ENCODE measurements around the gene TSPAN32.

Gene TSPAN32

DNA sequence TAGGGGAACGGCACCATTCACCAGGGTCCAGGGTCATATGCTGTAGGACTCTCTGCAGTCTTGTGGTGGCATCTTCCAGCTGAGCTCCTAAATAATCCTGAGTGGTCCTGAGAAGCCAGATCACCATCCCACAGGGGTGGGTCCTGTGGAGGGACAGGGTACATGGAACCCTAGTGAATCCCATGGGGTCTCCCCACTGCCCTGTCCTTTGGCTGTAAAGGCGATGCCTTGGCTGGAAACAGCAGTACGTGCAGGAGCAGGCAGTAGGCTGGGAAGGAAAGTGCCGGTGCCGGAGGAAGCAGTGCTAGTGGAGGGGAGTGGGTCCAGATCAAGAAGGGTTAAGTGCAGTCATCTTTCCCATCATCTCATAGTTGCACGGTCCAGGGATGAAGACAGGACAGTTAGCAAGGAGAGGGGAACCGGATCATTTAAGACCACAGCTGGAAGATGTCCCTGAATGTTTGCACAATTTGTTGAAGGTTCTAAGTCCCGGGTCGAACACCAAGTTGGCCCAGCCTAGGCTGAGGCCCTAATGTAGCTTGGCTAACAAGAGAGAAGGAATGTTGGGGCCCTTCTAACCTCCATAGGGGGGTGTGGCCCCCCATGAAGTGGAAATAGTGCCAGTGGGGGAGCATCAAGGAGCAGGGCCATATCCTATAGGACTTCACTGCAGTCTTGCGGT, 18.1 kb downstream of the TSPAN32 start:
- no peaks in the 10 kb centered on the region for H3K4me1 ChIP-seq (ENCODE audit: insufficient read depth, low read length)
- no peak overlapping the region for H3K4me2 ChIP-seq (ENCODE audit: insufficient read depth, low read length)
- H3K79me2 ChIP-seq (ENCODE audit: insufficient read depth, low read length): no peaks in the 10 kb centered on the region
- H3K36me3 ChIP-seq (ENCODE audit: insufficient read depth, low read length): no peaks in the 10 kb centered on the region
- H3K4me3 ChIP-seq (ENCODE audit: low read depth in 1 of 2, low read length in 2 of 2): no peak overlapping the region
- no peaks in the 10 kb centered on the region for H3K27me3 ChIP-seq (ENCODE audit: insufficient read depth, low read length, poor library complexity)
- H2AFZ ChIP-seq (ENCODE audit: low read depth, low read length): no peak overlapping the region
- ATAC-seq (ENCODE audit: insufficient read depth, low read depth) (no peak), DNase-seq (no peak)
- no peak for TF ChIP-seq EZH2 (IDR thresholded peaks at IDR 0.05; ENCODE audit: borderline replicate concordance, low read depth, low read length, severe bottlenecking)
- TF ChIP-seq, protein P1, sequence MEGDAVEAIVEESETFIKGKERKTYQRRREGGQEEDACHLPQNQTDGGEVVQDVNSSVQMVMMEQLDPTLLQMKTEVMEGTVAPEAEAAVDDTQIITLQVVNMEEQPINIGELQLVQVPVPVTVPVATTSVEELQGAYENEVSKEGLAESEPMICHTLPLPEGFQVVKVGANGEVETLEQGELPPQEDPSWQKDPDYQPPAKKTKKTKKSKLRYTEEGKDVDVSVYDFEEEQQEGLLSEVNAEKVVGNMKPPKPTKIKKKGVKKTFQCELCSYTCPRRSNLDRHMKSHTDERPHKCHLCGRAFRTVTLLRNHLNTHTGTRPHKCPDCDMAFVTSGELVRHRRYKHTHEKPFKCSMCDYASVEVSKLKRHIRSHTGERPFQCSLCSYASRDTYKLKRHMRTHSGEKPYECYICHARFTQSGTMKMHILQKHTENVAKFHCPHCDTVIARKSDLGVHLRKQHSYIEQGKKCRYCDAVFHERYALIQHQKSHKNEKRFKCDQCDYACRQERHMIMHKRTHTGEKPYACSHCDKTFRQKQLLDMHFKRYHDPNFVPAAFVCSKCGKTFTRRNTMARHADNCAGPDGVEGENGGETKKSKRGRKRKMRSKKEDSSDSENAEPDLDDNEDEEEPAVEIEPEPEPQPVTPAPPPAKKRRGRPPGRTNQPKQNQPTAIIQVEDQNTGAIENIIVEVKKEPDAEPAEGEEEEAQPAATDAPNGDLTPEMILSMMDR (IDR thresholded peaks at IDR 0.05; ENCODE audit: borderline replicate concordance, extremely low read depth, low read length, poor library complexity, severe bottlenecking): no peak
- no peaks in the 10 kb centered on the region for H4K20me1 ChIP-seq (ENCODE audit: insufficient read depth, low read length)
- no peak overlapping the region for H3K9ac ChIP-seq (ENCODE audit: low read depth, low read length)
- H3K9me3 ChIP-seq (ENCODE audit: insufficient read depth, low read length, severe bottlenecking): no peaks in the 10 kb centered on the region
- H3K27ac ChIP-seq (ENCODE audit: low read length): no peak overlapping the region

DNA sequence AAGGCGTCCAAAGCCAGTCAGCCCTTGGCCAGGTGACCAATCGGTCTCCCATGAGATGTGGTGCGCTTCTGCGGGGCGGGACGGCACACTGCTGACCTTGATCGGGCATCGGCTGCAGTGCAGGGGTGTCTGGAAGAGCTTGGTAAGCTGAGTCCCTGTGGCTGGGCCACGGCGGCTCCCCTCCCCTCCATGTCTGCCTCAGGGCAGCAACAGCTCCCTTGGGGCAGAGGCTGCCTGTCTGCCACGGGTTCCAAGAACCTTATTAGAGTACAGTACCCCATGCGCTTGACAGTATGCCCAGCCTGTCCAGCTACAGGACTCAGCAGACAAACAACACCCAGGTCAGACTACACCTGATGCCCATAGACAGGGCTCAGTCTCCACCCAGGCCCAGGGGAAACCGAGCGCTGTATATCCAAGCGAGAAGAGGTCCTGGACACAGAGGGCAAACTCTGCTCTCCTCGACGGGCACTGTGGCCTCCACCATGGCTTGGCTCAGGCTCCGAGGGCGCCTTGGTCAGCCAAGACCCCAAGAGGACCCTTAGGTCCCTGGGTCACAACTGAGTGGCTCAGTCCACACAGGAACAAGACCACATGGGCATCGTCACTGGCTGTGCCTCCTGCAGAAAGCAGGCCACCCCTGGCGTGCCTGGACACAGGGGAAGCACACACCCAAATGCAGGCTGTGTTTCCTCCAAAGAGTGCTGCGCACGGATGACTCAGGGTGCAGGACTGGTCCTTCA, 18.9 kb downstream of the TSPAN32 start:
- no peaks in the 10 kb centered on the region for H3K36me3 ChIP-seq (ENCODE audit: insufficient read depth, low read length)
- H3K4me1 ChIP-seq (ENCODE audit: insufficient read depth, low read length): no peaks in the 10 kb centered on the region
- no peak overlapping the region for H3K4me3 ChIP-seq (ENCODE audit: low read depth in 1 of 2, low read length in 2 of 2)
- no peak overlapping the region for H3K4me2 ChIP-seq (ENCODE audit: insufficient read depth, low read length)
- H3K9me3 ChIP-seq (ENCODE audit: insufficient read depth, low read length, severe bottlenecking): no peaks in the 10 kb centered on the region
- no peaks in the 10 kb centered on the region for H3K79me2 ChIP-seq (ENCODE audit: insufficient read depth, low read length)
- H2AFZ ChIP-seq (ENCODE audit: low read depth, low read length): no peak overlapping the region
- DNase-seq (no peak), ATAC-seq (ENCODE audit: insufficient read depth, low read depth) (no peak)
- H3K27ac ChIP-seq (ENCODE audit: low read length): no peak overlapping the region
- H3K9ac ChIP-seq (ENCODE audit: low read depth, low read length): no peak overlapping the region
- TF ChIP-seq EZH2 (IDR thresholded peaks at IDR 0.05; ENCODE audit: borderline replicate concordance, low read depth, low read length, severe bottlenecking): no peak
- no peaks in the 10 kb centered on the region for H4K20me1 ChIP-seq (ENCODE audit: insufficient read depth, low read length)
- H3K27me3 ChIP-seq (ENCODE audit: insufficient read depth, low read length, poor library complexity): no peaks in the 10 kb centered on the region

DNA sequence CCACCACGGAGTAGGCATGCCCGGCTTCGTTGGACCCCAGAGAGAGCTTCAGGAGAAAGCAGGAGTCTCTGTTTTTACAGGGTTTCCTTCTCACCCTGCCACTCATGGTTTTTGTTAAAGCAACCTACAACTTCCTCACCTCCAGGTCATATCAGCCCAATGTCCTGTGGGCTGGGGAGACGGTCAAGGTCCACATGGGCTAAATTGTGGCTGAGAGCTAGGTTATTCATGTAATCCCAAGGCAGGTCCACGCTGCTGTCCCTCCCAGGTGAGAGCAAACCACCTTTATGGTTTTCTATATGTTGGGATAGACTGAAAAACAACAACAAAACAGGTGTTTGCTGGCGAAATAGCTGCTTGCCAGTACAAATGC, 19.5 kb downstream of the TSPAN32 start:
- TF ChIP-seq, protein P1 (IDR thresholded peaks at IDR 0.05; ENCODE audit: borderline replicate concordance, extremely low read depth, low read length, poor library complexity, severe bottlenecking): no peak
- TF ChIP-seq EZH2 (IDR thresholded peaks at IDR 0.05; ENCODE audit: borderline replicate concordance, low read depth, low read length, severe bottlenecking): no peak
- H2AFZ ChIP-seq (ENCODE audit: low read depth, low read length): no peak overlapping the region
- ATAC-seq (ENCODE audit: insufficient read depth, low read depth) (no peak), DNase-seq (no peak)
- no peak overlapping the region for H3K9ac ChIP-seq (ENCODE audit: low read depth, low read length)
- H3K4me2 ChIP-seq (ENCODE audit: insufficient read depth, low read length): no peak overlapping the region
- no peak overlapping the region for H3K4me3 ChIP-seq (ENCODE audit: low read depth in 1 of 2, low read length in 2 of 2)
- H3K27me3 ChIP-seq (ENCODE audit: insufficient read depth, low read length, poor library complexity): no peaks in the 10 kb centered on the region
- H3K36me3 ChIP-seq (ENCODE audit: insufficient read depth, low read length): no peaks in the 10 kb centered on the region
- no peaks in the 10 kb centered on the region for H3K79me2 ChIP-seq (ENCODE audit: insufficient read depth, low read length)
- H4K20me1 ChIP-seq (ENCODE audit: insufficient read depth, low read length): no peaks in the 10 kb centered on the region
- no peaks in the 10 kb centered on the region for H3K9me3 ChIP-seq (ENCODE audit: insufficient read depth, low read length, severe bottlenecking)
- no peak overlapping the region for H3K27ac ChIP-seq (ENCODE audit: low read length)
- H3K4me1 ChIP-seq (ENCODE audit: insufficient read depth, low read length): no peaks in the 10 kb centered on the region

DNA sequence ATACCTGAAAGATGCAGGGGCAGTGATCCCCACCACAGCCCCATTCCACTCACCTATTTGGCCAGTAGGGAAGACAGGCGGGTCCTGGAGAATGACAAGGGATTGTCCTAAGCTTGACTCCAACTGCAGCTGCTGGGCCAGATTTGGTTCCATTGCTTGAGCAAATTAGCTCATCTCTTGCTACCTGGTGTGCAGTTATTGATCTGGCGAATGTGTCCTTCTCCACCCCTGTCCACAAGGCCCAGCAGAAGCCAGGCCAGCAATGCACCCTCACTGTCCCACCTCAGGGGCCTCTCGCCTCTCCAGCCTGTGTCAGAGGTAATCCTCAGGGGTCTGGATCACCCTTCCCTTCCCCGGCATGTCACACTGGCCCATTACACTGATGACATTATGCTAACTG, 23.3 kb downstream of the TSPAN32 start:
- H3K36me3 ChIP-seq (ENCODE audit: insufficient read depth, low read length): no peaks in the 10 kb centered on the region
- no peak overlapping the region for H3K4me3 ChIP-seq (ENCODE audit: low read depth in 1 of 2, low read length in 2 of 2)
- H2AFZ ChIP-seq (ENCODE audit: low read depth, low read length): no peak overlapping the region
- no peaks in the 10 kb centered on the region for H3K79me2 ChIP-seq (ENCODE audit: insufficient read depth, low read length)
- no peak overlapping the region for H3K27ac ChIP-seq (ENCODE audit: low read length)
- TF ChIP-seq, protein P1 (IDR thresholded peaks at IDR 0.05; ENCODE audit: borderline replicate concordance, extremely low read depth, low read length, poor library complexity, severe bottlenecking): no peak
- H3K9ac ChIP-seq (ENCODE audit: low read depth, low read length): no peak overlapping the region
- H4K20me1 ChIP-seq (ENCODE audit: insufficient read depth, low read length): no peaks in the 10 kb centered on the region
- H3K27me3 ChIP-seq (ENCODE audit: insufficient read depth, low read length, poor library complexity): no peaks in the 10 kb centered on the region
- no peaks in the 10 kb centered on the region for H3K4me1 ChIP-seq (ENCODE audit: insufficient read depth, low read length)
- no peaks in the 10 kb centered on the region for H3K9me3 ChIP-seq (ENCODE audit: insufficient read depth, low read length, severe bottlenecking)
- ATAC-seq (ENCODE audit: insufficient read depth, low read depth) (no peak), DNase-seq (no peak)
- H3K4me2 ChIP-seq (ENCODE audit: insufficient read depth, low read length): no peak overlapping the region
